DOHH2 (cell line): Measurements from ENCODE around the gene SLFN5.

ENCODE experiments used
- CTCF ChIP-seq: fragments of 200-600 bp; sonication (generic); IDR thresholded peaks from one replicate; pipeline ENCODE4 v1.5.1; 2014; ENCODE audit warnings: antibody characterized with exemption, mild to moderate bottlenecking, low read depth, low read length; ENCODE audit not compliant: poor library complexity, severe bottlenecking
- EZH2phosphoT487 ChIP-seq: fragments of 200-600 bp; sonication (generic); IDR thresholded peaks from 2 replicates; pipeline ENCODE4 v1.6.1; 2017; ENCODE audit warnings: borderline replicate concordance, mild to moderate bottlenecking, antibody characterized with exemption, low read length, moderate library complexity, mixed read lengths

GRCh38 chr17:35287286-35287811 is 44.5 kb downstream of the SLFN5 start:
- TF ChIP-seq CTCF (no peak), EZH2phosphoT487 (no peak)
